Psoas muscle (tissue), 8 donors: Measurements from ENCODE around the gene RAB3C. TPM values are rescaled to one million over a fixed set of nuclear protein-coding genes. Genes with fewer than 3 reads are reported as not detected.
A peak's percentile ranks its signal among the peaks of the same experiment; 100 is the strongest.

ENCODE experiments used
- ATAC-seq, 4 donors: fragments of 200-7000 bp; cut with Tn5 transposase; one replicate each; pipeline ENCODE4 v1.9.1; 2020; ENCODE audit warnings: moderate library complexity in 3 of 4, mild to moderate bottlenecking in 2 of 4
- DNase-seq, 2 donors: peaks; one replicate each; pipeline ENCODE4 v3.0.0-alpha.2; 2020
- H3K27ac ChIP-seq: fragments of 200-600 bp; one replicate; pipeline ENCODE4 v1.8.0; 2022
- H3K27me3 ChIP-seq, 3 donors: fragments of 200-600 bp in 1 of 3; one replicate each; pipeline versions ENCODE4 v1.6.1 to v1.8.0; 2013 to 2022; ENCODE audit warnings: low read length in 2 of 3, mild to moderate bottlenecking in 2 of 3, moderate library complexity in 1 of 3; ENCODE audit not compliant: insufficient read depth in 3 of 3
- H3K36me3 ChIP-seq, 2 donors: fragments of 200-600 bp in 1 of 2; one replicate each; pipeline versions ENCODE4 v1.6.1 to v1.8.0; 2013 to 2022; ENCODE audit warnings: low read depth in 1 of 2, mild to moderate bottlenecking in 1 of 2, moderate library complexity in 1 of 2; ENCODE audit not compliant: insufficient read depth in 1 of 2
- H3K4me1 ChIP-seq: fragments of 200-600 bp; one replicate; pipeline ENCODE4 v1.8.0; 2022
- H3K4me3 ChIP-seq: fragments of 200-600 bp; one replicate; pipeline ENCODE4 v1.8.0; 2022; ENCODE audit warnings: mild to moderate bottlenecking
- H3K9me3 ChIP-seq: fragments of 200-600 bp; one replicate; pipeline ENCODE4 v1.8.0; 2022
- CTCF ChIP-seq: fragments of 200-600 bp; IDR thresholded peaks from one replicate; pipeline ENCODE4 v1.8.0; 2022; ENCODE audit warnings: antibody characterized with exemption
- WGBS, 3 donors: extraction: QIAGEN DNeasy Blood & Tissue Kit; methylation state at CpG; one replicate each; pipeline versions ENCODE4 v1.1.6 to v1.1.7; 2013; 5-methylcytosine and 5-hydroxymethylcytosine counted together
- intact Hi-C, 2 donors: fragments of 100-400 bp; cut with DNase I; formaldehyde crosslinking; loops; one replicate each; pipeline versions ENCODE4 v1.11.0 to v1.14.2; 2022
- polyA plus RNA-seq, 3 donors: library from polyadenylated mRNA; stranded (reverse); fragments of 200-250 nt; gene quantifications; one replicate each; pipeline ENCODE4 v1.2.3, GENCODE V29; 2013
- total RNA-seq, 4 donors: library from RNA; stranded (reverse); fragmentation: NEBNext Ultra II Directional in 2 of 4; extraction: Animal tissue kit (Norgen Biotek cat#: 25700) in 2 of 4; gene quantifications; one replicate each; pipeline versions ENCODE4 v1.2.1 to v1.2.4, GENCODE V29; 2021 to 2023
- donor health status: healthy with polysubstance abuse.
- donor health status: DM: no; HTN: no; CAD: no; lungs with moderate emphysema.
- donor health status: Bipolar disorder and iron deficiency.
- donor health status: healthy.
- donor health status: DM: yes; HTN: yes; CAD: no.
- donor health status: DM: no; HTN: no; CAD: no.
- donor health status: DM: no; HTN: no; CAD: no.
- donor health status: DM: yes; HTN: yes; CAD: no.

The RAB3C gene
- total and polyA plus RNA-seq, 7 donors = 0.16 to 2.2 (median 0.62) TPM

GRCh38 chr5:58844395-58844794 lies 261.5 kb downstream of the RAB3C start:
- WGBS, 3 donors = 19 to 35% (median 30%) methylated on average over 2 of the region's 2 CpGs
- peaks cover 0 to 4% (median 0%) of the 10 kb centered on the region in 3 donors for H3K27me3 ChIP-seq
- no peak for TF ChIP-seq CTCF
- ATAC-seq (no peak), DNase-seq (no peak)
- intact Hi-C loops = no loop called here
- no peaks in the 10 kb centered on the region for H3K4me1 ChIP-seq
- H3K27ac ChIP-seq = no peak overlapping the region
- no peaks in the 10 kb centered on the region for H3K36me3 ChIP-seq
- H3K4me3 ChIP-seq = no peak overlapping the region
- peaks cover 9% of the 10 kb centered on the region for H3K9me3 ChIP-seq

GRCh38 chr5:58847041-58847440 lies 264.2 kb downstream of the RAB3C start:
- 78 to 93% (median 88%) methylated on average over 5 of the region's 5 CpGs for WGBS, 3 donors
- Histone ChIP-seq H3K27ac (no peak overlapping the region), H3K27me3 (no peaks in the 10 kb centered on the region), H3K4me1 (no peaks in the 10 kb centered on the region), H3K9me3 (no peaks in the 10 kb centered on the region), H3K4me3 (no peak overlapping the region), H3K36me3 (no peaks in the 10 kb centered on the region)
- intact Hi-C loops = no loop called here
- ATAC-seq = no peak
- DNase-seq = no peak
- TF ChIP-seq CTCF = no peak

- intact Hi-C loops = no loop called here
- no peaks in the 10 kb centered on the region for H3K36me3 ChIP-seq
- no peaks in the 10 kb centered on the region for H3K4me1 ChIP-seq
- no peaks in the 10 kb centered on the region for H3K27me3 ChIP-seq
- DNase-seq (no peak), ATAC-seq (no peak)
- 22 to 28% (median 28%) methylated on average over 1 of the region's 1 CpG for WGBS, 3 donors
- no peak overlapping the region for H3K4me3 ChIP-seq
- TF ChIP-seq CTCF = no peak
- H3K27ac ChIP-seq = no peak overlapping the region
- no peaks in the 10 kb centered on the region for H3K9me3 ChIP-seq
Measured at GRCh38 chr5:58849223-58849622, 266.3 kb downstream of the RAB3C start.

- ATAC-seq (peak in 2 of 4 donors; percentile 40 to 56), DNase-seq (no peak)
- no peaks in the 10 kb centered on the region for H3K9me3 ChIP-seq
- no peak overlapping the region for H3K27ac ChIP-seq
- no peak overlapping the region for H3K4me3 ChIP-seq
- intact Hi-C loops = loop anchor here (5.0 to 10.0 kb wide), 2 partner anchors 353 to 355 kb away; partner anchors contain the start of gene GAPT (in 1 of the 2)
- no peaks in the 10 kb centered on the region for H3K36me3 ChIP-seq
- H3K27me3 ChIP-seq = no peaks in the 10 kb centered on the region
- TF ChIP-seq CTCF = peak; percentile 51
- WGBS, 3 donors = 26 to 34% (median 33%) methylated on average over 3 of the region's 3 CpGs
- no peaks in the 10 kb centered on the region for H3K4me1 ChIP-seq
Measured at GRCh38 chr5:58849921-58850667, 267.2 kb downstream of the RAB3C start.

- H3K4me3 ChIP-seq = no peak overlapping the region
- no peak for ATAC-seq
- TF ChIP-seq CTCF = no peak
- DNase-seq = no peak
- WGBS, 3 donors = 69 to 76% (median 72%) methylated on average over 7 of the region's 7 CpGs
- H3K27ac ChIP-seq = no peak overlapping the region
- intact Hi-C loops = loop anchor here (5.0 to 10.0 kb wide), 2 partner anchors 354 to 356 kb away; partner anchors contain the start of gene GAPT (in 1 of the 2)
- no peaks in the 10 kb centered on the region for H3K4me1 ChIP-seq
- no peaks in the 10 kb centered on the region for H3K27me3 ChIP-seq
- H3K36me3 ChIP-seq = no peaks in the 10 kb centered on the region
- no peaks in the 10 kb centered on the region for H3K9me3 ChIP-seq
Measured at GRCh38 chr5:58851153-58851552, 268.3 kb downstream of the RAB3C start.
